Activated T-helper 2 cell treated with anti-CD3 and anti-CD28 coated beads, Interferon-gamma antibody, Interleukin-2, Interleukin-4, amounts not matched to agents 10 μg/mL and 5 μg/mL and 100 μg/mL, durations not matched to agents 14 hours and 24 hours and 36 hours (primary cell): ENCODE results near the gene STXBP5L. TPM values are rescaled to one million over a fixed set of nuclear protein-coding genes. Genes with fewer than 3 reads are reported as not detected.
"Not testable (repeated sequence)": the region's sequence is repeated elsewhere in the genome, so short reads cannot be mapped to it uniquely, and the experiment has no call there.

ENCODE experiments used
- DNase-seq: peaks from one replicate; pipeline ENCODE4 v3.0.0; 2021; ENCODE audit warnings: low spot score
- H3K27ac Mint-ChIP-seq: one replicate; pipeline ENCODE4 v1.8.0; 2021; ENCODE audit warnings: mixed read lengths
- H3K27me3 Mint-ChIP-seq: one replicate; pipeline ENCODE4 v1.8.0; 2021; ENCODE audit warnings: low read depth, mixed read lengths
- H3K36me3 Mint-ChIP-seq: one replicate; pipeline ENCODE4 v1.8.0; 2021; ENCODE audit warnings: low read depth, mixed read lengths
- H3K4me1 Mint-ChIP-seq: one replicate; pipeline ENCODE4 v1.8.0; 2021; ENCODE audit warnings: low read depth, mixed read lengths
- H3K4me3 Mint-ChIP-seq: one replicate; pipeline ENCODE4 v1.8.0; 2021; ENCODE audit warnings: low read depth, mild to moderate bottlenecking, moderate library complexity, mixed read lengths
- H3K9me3 Mint-ChIP-seq: one replicate; pipeline ENCODE4 v1.8.0; 2021; ENCODE audit warnings: mixed read lengths
- intact Hi-C: fragments of 100-400 bp; cut with micrococcal nuclease; formaldehyde crosslinking; loops from one replicate; pipeline ENCODE4 v1.15.1; 2023
- total RNA-seq: library from RNA; stranded (reverse); gene quantifications from 2 replicates; pipeline ENCODE4 v1.2.3, GENCODE V29; 2022

Gene STXBP5L
- total RNA-seq, 1 donor from 2014 or later: not detected

GRCh38 chr3:121175083-121175482 is 267.1 kb downstream of the STXBP5L start:
- Mint-ChIP-seq H3K36me3 (no peaks in the 10 kb centered on the region), H3K4me1 (no peaks in the 10 kb centered on the region), H3K9me3 (peaks cover 31% of the 10 kb centered on the region), H3K27me3 (no peaks in the 10 kb centered on the region), H3K27ac (no peak overlapping the region), H3K4me3 (no peak overlapping the region)
- intact Hi-C loops: no loop called here
- DNase-seq: no peak

- H3K4me3 Mint-ChIP-seq, DNase-seq, H3K27me3 Mint-ChIP-seq, intact Hi-C loops, H3K27ac Mint-ChIP-seq, H3K36me3 Mint-ChIP-seq, H3K4me1 Mint-ChIP-seq: not testable (repeated sequence)
- H3K9me3 Mint-ChIP-seq: peaks cover 34% of the 10 kb centered on the region
These were observed 282.6 kb downstream of the STXBP5L start for GRCh38 chr3:121190626-121191025.

- no peaks in the 10 kb centered on the region for H3K36me3 Mint-ChIP-seq
- intact Hi-C loops: no loop called here
- no peaks in the 10 kb centered on the region for H3K27me3 Mint-ChIP-seq
- no peak for DNase-seq
- no peak overlapping the region for H3K27ac Mint-ChIP-seq
- H3K4me3 Mint-ChIP-seq: no peak overlapping the region
- no peaks in the 10 kb centered on the region for H3K4me1 Mint-ChIP-seq
- peaks cover 6% of the 10 kb centered on the region for H3K9me3 Mint-ChIP-seq
These were observed 294.6 kb downstream of the STXBP5L start for GRCh38 chr3:121202573-121202972.

- Mint-ChIP-seq H3K4me1 (no peaks in the 10 kb centered on the region), H3K36me3 (no peaks in the 10 kb centered on the region), H3K4me3 (no peak overlapping the region), H3K9me3 (no peaks in the 10 kb centered on the region), H3K27ac (no peak overlapping the region), H3K27me3 (no peaks in the 10 kb centered on the region)
- no peak for DNase-seq
- intact Hi-C loops: no loop called here
These were observed 315.1 kb downstream of the STXBP5L start for GRCh38 chr3:121223116-121223515.

GRCh38 chr3:121228971-121229370 is 321.0 kb downstream of the STXBP5L start:
- Mint-ChIP-seq H3K27ac (no peak overlapping the region), H3K27me3 (no peaks in the 10 kb centered on the region), H3K36me3 (no peaks in the 10 kb centered on the region), H3K4me1 (no peaks in the 10 kb centered on the region), H3K9me3 (no peaks in the 10 kb centered on the region), H3K4me3 (no peak overlapping the region)
- no peak for DNase-seq
- intact Hi-C loops: no loop called here

- intact Hi-C loops, H3K4me3 Mint-ChIP-seq, H3K27me3 Mint-ChIP-seq, H3K9me3 Mint-ChIP-seq, H3K27ac Mint-ChIP-seq, H3K36me3 Mint-ChIP-seq, DNase-seq, H3K4me1 Mint-ChIP-seq: not testable (repeated sequence)
These were observed 322.2 kb downstream of the STXBP5L start for GRCh38 chr3:121230194-121230593.

- H3K4me3 Mint-ChIP-seq: no peak overlapping the region
- no peak overlapping the region for H3K27ac Mint-ChIP-seq
- no peaks in the 10 kb centered on the region for H3K9me3 Mint-ChIP-seq
These were observed 323.9 kb downstream of the STXBP5L start for GRCh38 chr3:121231872-121232271.

GRCh38 chr3:121232309-121233225 is 324.6 kb downstream of the STXBP5L start:
- no peak overlapping the region for H3K27ac Mint-ChIP-seq
- DNase-seq: no peak
- intact Hi-C loops: no loop called here
- no peaks in the 10 kb centered on the region for H3K9me3 Mint-ChIP-seq
- H3K4me1 Mint-ChIP-seq: no peaks in the 10 kb centered on the region
- no peaks in the 10 kb centered on the region for H3K36me3 Mint-ChIP-seq
- no peaks in the 10 kb centered on the region for H3K27me3 Mint-ChIP-seq
- no peak overlapping the region for H3K4me3 Mint-ChIP-seq

More at GRCh38 chr3:121231872-121232271, 323.9 kb downstream of the STXBP5L start:
- intact Hi-C loops: no loop called here
- Mint-ChIP-seq H3K27me3 (no peaks in the 10 kb centered on the region), H3K4me1 (no peaks in the 10 kb centered on the region), H3K36me3 (no peaks in the 10 kb centered on the region)
- no peak for DNase-seq

GRCh38 chr3:121243208-121243607 is 335.2 kb downstream of the STXBP5L start:
- Mint-ChIP-seq H3K9me3 (no peaks in the 10 kb centered on the region), H3K4me1 (no peaks in the 10 kb centered on the region), H3K27ac (no peak overlapping the region), H3K27me3 (no peaks in the 10 kb centered on the region), H3K4me3 (no peak overlapping the region), H3K36me3 (no peaks in the 10 kb centered on the region)
- intact Hi-C loops: no loop called here
- no peak for DNase-seq

- no peak overlapping the region for H3K4me3 Mint-ChIP-seq
- H3K4me1 Mint-ChIP-seq: no peaks in the 10 kb centered on the region
- no peak overlapping the region for H3K27ac Mint-ChIP-seq
- no peak for DNase-seq
- no peaks in the 10 kb centered on the region for H3K36me3 Mint-ChIP-seq
- H3K9me3 Mint-ChIP-seq: no peaks in the 10 kb centered on the region
- intact Hi-C loops: no loop called here
- no peaks in the 10 kb centered on the region for H3K27me3 Mint-ChIP-seq
These were observed 344.7 kb downstream of the STXBP5L start for GRCh38 chr3:121252676-121253075.

GRCh38 chr3:121269389-121269788 is 361.4 kb downstream of the STXBP5L start:
- Mint-ChIP-seq H3K36me3 (no peaks in the 10 kb centered on the region), H3K4me3 (no peak overlapping the region), H3K4me1 (no peaks in the 10 kb centered on the region), H3K9me3 (peaks cover 4% of the 10 kb centered on the region), H3K27ac (no peak overlapping the region), H3K27me3 (no peaks in the 10 kb centered on the region)
- intact Hi-C loops: no loop called here
- DNase-seq: no peak

- intact Hi-C loops: no loop called here
- Mint-ChIP-seq H3K4me1 (no peaks in the 10 kb centered on the region), H3K27me3 (no peaks in the 10 kb centered on the region), H3K9me3 (peaks cover 9% of the 10 kb centered on the region), H3K36me3 (no peaks in the 10 kb centered on the region), H3K4me3 (no peak overlapping the region), H3K27ac (no peak overlapping the region)
- no peak for DNase-seq
These were observed 366.4 kb downstream of the STXBP5L start for GRCh38 chr3:121274411-121274810.

GRCh38 chr3:121295452-121295851 is 387.4 kb downstream of the STXBP5L start:
- H3K36me3 Mint-ChIP-seq: no peaks in the 10 kb centered on the region
- no peak for DNase-seq
- intact Hi-C loops: no loop called here
- H3K27ac Mint-ChIP-seq: no peak overlapping the region
- H3K27me3 Mint-ChIP-seq: no peaks in the 10 kb centered on the region
- H3K4me3 Mint-ChIP-seq: no peak overlapping the region
- no peaks in the 10 kb centered on the region for H3K4me1 Mint-ChIP-seq
- no peaks in the 10 kb centered on the region for H3K9me3 Mint-ChIP-seq
